Stimulated activated CD8-positive, alpha-beta memory T cell treated with anti-CD3 and anti-CD28 coated beads, Interleukin-2, amount 100 ng/mL, for 48 hours (primary cell): ENCODE measurements around the gene STK24.

Source experiments
- DNase-seq, 2 donors: peaks; one replicate each; pipeline ENCODE4 v3.0.0-alpha.2; 2020; ENCODE audit warnings: low read depth in 2 of 2

Gene STK24

GRCh38 chr13:98490195-98490836 is 86.6 kb downstream of the STK24 start:
- no peak for DNase-seq

DNA sequence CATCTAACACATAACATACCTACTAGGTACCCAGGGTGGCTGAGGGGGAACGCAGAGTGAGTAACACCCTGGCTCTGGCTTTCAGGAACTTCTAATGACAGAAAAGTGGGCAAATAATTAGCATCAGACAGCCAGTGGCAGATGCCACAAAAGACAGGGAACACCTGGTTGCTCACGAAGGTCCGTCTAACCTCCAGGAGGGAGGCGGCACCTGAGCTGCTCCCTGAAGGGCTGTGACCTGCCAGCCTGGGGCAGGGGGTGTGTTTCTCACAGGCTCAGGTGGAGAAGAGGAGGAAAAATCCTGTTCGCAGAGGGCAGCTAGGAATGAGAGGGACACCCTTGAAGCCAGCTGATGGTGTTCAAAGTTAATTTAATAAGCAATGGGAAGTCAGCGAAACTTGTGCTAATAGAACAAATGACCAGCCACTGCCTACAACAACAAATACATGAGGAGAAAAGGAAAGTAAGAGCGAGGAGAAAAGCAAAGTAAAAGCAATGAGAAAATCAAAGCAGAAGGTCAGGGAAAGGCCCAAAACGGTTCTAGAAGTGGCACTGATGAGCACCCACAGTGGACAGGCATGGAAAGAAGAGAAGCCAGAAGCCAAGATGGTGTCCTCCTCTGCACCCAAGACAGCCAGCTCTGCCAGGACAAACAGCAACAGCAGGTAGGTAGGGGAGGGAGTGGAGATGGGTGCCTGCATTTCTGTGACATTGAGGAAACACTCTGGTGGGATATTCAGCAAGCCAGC is 87.3 kb downstream of the STK24 start:
- DNase-seq: no peak

GRCh38 chr13:98488736-98489135 is 88.2 kb downstream of the STK24 start:
- DNase-seq: no peak

- DNase-seq: no peak
These were observed 89.4 kb downstream of the STK24 start for GRCh38 chr13:98487522-98487921.

- DNase-seq: no peak
These were observed 89.9 kb downstream of the STK24 start for GRCh38 chr13:98487016-98487415.

GRCh38 chr13:98486412-98486811 is 90.5 kb downstream of the STK24 start:
- no peak for DNase-seq

DNA sequence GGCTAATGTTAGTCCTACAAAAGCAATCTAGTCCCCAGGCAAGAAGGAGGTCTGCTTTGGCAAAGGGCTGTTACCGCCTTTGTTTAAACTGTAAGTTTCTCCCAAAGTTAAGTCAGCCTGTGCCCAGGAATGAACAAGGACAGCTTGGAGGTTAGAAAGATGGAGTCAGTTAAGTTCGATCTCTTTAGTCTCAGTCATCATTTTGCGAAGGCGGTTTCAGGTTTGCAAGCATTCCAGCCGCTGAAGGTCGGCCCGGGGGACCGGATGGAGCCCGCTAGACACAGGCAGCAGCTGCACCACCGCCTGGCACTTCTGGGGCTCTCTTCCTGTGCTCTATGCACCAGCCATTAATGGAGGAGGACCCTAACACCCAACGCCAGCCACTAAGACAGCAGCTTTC is 91.3 kb downstream of the STK24 start:
- DNase-seq: no peak

- DNase-seq: peak; percentile 29 to 42
These were observed 92.4 kb downstream of the STK24 start for GRCh38 chr13:98484289-98485219.

GRCh38 chr13:98483601-98484288 is 93.2 kb downstream of the STK24 start:
- no peak for DNase-seq

- no peak for DNase-seq
These were observed 94.1 kb downstream of the STK24 start for GRCh38 chr13:98482476-98483444.

- DNase-seq: peak; percentile 23 to 34
These were observed 95.7 kb downstream of the STK24 start for GRCh38 chr13:98480915-98481877.

DNA sequence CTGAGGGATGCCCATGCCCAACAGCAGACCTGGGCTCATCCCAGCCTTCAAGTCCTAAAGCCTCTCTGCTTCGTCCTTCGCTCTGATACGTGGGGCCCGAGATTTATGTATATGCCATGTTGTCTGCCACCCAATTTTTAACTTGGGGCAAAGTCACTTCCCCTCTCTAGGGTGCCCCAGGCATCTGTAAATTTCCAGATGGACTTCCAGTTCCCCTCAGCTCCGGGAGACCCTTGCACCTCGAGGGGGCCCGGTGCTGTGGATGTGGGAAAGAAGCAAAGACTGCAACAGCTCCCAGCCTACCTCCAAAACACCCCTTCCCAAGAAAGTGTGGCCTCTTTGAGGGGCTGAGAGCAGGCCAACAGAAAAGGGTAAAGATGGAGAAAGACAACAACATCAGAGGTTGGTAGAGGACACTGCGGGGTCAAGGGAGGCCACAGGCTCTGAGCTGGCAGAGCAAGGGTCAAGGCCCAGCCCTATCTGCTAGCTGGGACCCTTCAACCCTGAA is 97.4 kb downstream of the STK24 start:
- no peak for DNase-seq

DNA sequence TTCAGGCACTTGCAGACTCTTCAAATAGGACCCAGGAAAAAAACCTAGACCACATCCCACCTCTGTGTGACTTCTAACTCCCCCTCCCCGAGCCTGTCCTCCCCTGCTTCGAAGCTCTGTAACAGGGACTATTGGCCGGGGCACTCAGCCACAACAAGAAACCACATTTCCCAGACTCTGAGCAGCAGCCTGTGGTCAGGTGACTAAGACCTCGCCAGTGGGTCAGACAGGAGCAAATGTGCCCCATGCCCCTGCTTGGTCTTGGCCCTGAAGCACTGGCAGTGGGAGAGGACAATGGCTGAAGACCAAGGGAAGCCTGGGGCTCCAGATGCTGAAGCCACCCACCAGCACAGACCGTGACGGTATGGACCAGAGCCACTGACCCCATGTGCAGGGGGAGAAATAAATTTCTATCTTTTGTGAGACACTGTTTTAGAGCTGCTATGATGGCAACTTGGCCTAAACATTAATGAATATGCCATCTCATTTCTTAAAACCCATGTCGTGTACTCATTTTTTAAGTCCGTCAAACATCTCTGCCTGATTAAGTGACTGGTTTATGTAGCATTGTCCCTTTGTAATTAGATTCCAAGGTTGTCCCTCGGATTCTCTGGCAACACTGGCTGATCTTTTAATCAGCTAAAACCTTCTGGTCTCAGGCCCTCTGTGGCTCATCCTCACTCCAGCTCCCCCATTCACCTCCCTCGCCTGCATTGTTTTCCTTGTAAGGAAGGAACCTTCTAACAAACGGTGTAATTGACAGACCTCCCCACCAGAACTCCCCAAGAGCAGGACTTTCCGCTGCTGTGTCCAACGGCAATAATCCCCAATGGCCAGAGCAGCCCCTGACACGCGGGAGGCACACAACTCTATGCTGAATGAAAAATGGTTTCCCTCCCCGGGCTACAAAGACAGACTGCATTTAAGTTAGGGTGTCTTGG is 98.4 kb downstream of the STK24 start:
- peak in 1 of 2 donors; percentile 36 for DNase-seq

DNA sequence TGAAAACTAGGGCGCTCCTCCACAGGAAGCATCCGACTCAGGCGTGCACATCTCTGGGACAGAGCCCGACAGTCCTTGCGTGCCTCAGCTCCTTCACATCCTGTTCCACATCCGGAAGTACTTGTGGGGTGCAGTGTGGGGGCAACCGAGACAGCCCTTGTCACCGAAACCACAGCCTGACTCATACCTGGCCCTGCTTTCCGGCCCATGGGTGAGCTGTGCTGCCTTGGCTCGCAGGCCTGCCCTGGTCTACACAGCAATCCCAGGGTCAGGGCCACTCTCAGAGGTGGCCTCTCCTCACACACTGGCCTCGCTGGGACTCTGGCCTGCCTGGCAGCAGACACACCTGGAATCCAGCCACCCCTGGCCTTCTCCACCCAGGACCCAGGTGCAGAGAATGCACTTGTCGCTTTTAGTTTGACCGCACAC is 100.4 kb downstream of the STK24 start:
- DNase-seq: peak; percentile 71 to 83

DNA sequence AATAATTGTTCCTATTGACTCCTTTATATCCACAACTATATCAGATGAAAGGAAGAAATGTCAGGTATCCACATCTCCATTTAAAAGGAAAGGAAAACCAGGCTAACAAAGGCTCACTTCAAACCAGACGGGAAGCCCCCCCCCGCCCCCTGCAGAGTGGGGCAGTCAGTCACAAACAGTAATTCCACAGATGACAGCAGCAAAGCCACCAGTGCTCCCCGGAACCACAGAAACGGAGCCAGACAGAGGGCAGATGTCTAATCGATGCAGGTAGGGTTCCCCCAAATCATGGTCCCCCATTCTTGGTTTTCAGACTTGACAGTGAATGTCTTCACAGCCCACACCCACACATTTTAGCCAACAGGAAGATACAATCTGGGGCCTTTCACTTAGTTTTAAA is 100.8 kb downstream of the STK24 start:
- DNase-seq: peak; percentile 39 to 51

DNA sequence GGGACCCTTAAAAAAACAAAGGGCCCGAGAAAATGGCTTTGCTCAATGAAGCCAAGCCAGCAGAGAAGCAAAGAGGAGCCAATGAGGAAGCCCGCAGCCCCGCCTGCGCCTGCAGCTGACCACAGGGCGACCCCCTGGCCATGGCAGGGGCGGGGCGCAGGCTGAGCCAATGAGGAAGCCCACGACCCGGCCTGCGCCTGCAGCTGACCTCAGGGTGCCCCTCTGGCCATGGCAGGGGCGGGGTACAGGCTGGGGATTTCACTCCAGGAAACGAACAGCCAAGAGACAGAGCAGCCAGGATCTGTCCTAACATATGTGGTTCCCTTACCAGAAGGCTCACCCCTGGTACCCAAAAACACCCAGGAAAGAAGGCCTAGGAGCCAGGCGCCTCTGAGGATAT is 101.4 kb downstream of the STK24 start:
- DNase-seq: no peak

GRCh38 chr13:98474761-98475160 is 102.1 kb downstream of the STK24 start:
- no peak for DNase-seq

DNA sequence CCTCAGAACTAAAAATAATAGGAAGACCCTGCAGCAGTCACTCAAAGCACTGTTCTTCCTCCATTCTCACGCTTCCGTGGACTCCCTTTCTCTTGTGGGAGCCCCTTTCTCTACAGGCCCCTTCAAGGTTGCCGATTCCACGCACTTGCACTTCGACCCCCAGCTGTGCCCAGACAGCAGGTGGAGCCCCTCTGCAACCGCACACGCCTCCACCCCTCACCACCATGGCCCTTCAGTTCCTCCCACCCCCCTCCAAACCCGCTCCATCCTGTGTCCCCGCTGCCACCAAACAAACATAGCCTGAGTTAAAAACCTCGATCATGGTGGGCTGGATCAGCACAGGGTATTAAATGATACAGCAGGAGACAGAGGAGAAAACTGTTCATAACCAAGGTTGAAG is 102.6 kb downstream of the STK24 start:
- no peak for DNase-seq
